CD4-positive, alpha-beta T cell treated with Interleukin-21 for 1 hour (primary cell): ENCODE measurements around the gene PCK2.

Source experiments
- DNase-seq: peaks from one replicate; pipeline ENCODE4 v3.0.0-alpha.2; 2020

PCK2 gene

DNA sequence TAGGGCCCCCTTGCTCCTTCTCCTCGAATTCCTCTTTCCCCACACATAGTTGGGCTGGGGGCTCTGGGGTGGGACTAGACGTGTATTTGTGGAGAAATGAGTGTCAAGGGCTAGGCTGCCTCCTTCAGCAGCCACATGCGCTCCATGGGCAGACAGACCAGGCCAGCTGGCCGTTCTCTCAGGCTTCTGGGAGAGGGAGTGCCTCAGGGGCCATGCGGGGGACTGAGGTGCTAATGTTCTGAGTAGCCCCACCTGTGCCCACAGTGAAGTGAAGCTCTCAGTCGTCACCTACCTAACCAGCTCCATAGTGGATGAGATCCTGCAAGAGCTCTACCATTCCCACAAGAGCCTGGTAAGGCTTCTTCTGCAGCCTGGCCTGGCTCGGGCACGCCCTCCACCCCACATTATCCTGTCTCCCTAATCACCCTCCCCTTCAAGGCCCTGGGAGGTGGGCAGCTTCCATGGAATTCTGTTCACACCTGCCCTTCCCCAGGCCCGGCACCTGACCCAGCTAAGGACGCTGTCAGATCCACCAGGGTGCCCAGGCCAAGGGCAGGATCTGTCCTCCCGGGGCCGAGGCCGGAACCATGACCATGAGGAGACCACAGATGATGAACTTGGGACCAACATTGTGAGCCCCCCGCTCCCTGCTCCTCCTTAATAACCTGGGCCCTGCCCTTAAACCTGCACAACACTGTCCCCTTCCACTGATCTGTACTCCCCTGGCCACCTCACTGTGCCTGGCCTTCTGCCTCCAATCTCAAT lies 31.7 kb upstream of the PCK2 start:
- DNase-seq = no peak

DNA sequence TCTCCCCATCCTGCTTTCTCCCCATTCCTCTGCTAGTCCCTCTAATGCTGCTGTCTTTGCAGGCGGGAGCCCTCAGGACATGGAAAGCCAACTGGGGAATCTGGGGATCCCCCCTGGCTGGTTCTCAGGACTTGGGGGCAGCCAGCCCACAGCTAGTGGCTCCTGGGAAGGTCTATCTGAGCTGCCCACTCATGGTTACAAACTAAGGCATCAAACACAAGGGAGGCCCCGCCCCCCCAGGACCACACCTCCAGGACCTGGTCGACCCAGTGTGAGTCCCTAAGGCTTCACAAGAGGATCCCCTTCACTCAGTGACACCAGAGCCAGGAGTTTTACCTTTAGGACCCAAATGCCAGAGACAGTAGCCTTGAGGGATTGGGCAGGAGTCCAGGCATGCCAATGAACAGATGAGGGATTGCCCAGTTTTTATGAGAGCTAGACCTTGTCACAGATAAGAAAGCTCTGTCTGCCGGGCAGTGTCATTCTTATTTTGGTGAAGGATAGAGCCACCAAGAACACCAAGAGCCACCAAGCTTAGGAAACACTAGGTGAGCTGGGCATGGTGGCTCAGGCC lies 30.8 kb upstream of the PCK2 start:
- no peak for DNase-seq

DNA sequence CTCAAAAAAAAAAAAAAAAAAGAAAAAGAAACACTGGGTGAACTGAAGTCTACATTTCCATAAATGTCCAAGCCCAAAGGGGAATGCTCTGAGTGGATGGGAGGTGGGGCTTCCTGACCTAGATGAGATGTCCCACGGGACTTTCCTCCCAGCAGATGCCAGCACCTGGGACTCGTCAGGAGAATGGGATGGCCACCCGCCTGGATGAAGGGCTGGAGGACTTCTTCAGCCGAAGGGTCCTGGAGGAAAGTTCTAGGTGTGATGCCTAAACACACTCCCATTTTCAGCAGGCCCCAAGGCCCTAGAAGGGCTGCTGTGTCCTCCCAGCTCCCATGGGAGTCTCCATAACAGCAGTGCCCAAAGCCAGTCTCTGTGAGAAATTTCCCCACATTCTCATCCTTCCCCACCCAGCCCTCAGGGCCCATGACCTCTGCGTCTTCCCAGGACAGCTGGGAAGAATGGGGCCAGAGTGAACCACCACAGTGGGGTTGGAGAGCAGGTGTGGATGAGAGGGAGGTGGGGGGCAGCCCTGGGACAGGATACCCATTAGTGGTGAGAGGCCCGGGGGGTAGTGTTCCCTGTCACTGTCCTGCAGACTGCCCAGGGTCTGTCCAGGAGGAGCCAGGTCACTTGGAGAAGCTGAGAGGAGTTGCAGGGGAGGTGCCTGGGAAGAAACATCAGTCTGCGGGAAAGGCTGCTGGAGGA lies 29.9 kb upstream of the PCK2 start:
- no peak for DNase-seq

DNA sequence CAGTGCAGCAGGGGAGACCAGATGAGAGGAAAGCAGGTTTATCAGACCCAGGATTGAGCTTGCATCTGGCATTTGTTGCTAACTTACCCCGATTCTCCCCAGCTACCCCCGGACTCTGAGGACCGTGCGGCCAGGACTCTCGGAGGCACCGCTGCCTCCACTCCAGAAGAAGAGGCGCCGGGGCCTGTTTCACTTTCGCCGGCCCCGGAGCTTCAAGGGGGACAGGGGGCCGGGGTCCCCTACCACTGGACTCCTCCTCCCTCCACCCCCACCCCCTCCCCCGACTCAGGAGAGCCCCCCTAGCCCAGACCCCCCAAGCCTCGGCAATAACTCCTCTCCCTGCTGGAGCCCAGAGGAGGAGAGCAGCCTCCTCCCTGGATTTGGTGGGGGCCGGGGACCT lies 29.3 kb upstream of the PCK2 start:
- DNase-seq = no peak

DNA sequence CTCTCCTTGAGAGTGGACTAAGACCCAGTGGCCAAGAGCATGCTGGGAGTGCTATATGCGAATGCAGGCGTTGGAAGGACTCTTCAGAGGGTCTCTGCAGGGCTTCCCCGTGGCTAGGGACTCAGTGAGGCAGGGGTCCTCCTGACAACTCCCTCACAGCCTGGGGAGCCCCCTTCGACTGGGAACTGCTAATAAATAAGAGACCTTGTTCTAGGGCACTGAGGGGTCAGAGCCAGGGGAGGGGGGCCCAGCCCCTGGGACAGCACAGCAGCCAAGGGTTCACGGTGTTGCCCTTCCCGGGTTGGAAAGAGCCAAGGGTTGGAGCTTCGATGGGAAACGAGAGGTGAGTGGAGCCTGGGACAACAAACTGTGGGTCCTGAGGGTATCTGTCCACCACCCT lies 28.7 kb upstream of the PCK2 start:
- DNase-seq = no peak

DNA sequence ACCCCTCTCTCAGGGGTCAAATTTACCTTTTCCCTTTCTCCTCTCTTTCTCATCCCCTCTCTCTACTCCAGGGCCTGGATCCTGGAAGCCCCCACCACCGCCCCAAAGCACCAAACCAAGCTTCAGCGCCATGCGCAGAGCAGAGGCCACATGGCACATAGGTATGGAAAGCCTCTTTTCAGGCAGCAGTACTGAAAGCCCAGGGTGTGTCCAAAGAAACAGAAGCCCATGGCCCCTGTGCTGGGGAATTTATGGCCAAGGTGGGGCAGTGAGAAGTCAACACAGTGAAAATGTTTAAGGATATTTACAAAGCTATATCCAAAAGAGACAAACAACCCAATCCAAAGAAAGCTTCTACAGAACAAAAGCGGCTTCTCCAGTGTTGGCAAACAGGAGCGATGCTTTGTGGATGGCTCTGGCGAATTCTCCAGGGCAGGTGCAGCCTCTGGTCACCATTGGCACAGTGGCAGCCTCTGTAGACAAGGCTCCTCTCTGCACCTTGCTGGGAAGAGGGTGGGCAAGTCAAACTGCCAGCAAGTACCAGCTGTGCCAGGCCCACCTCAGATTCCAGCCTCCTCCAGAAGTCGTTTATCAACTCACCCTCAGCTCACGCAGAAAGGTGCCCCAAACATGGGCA lies 27.5 kb upstream of the PCK2 start:
- DNase-seq = no peak

DNA sequence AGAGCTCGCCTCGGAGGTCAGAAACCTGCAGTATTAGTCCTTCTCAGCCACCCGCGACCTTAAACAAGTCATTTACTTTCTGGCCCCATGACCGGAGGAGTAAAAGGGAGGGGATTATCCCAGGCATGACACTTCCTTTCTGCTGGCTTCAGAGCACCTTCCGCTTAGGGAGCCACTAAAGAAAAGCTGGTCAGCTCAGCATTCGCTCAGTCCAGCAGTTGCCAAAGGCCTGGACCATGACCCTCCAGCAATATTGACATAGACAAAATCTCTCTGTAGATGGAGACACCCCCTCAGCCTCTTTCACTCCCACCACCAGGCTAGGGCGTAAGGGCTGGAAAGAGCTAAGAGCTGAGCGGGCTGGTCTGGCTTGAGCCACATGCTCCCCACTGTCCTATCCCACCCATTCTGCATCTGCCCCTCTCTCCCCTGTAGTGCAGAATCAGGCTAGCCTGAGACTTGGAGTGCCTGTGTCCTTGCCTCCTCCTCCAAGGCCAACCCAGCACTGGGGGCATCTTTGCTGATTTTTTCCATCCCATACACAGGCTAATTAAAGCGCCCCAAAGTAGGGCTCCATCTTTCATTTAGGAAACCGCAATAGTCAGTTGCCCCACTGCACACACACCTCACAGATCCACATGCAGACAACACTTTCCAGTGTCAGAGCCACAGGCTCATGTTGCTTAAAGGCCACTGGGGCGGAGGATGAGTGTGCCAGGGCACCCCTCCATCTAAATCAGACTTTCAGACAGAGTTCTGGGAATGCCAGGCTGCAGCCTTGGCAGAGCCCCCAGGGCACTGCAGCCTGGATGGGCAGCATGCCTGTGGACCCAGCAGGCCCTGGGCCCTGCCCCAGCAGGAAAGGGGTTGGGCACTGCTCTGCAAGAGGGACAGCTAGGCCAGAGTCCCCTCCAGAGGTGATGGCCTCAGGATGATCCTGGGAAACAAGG lies 26.7 kb upstream of the PCK2 start:
- no peak for DNase-seq

DNA sequence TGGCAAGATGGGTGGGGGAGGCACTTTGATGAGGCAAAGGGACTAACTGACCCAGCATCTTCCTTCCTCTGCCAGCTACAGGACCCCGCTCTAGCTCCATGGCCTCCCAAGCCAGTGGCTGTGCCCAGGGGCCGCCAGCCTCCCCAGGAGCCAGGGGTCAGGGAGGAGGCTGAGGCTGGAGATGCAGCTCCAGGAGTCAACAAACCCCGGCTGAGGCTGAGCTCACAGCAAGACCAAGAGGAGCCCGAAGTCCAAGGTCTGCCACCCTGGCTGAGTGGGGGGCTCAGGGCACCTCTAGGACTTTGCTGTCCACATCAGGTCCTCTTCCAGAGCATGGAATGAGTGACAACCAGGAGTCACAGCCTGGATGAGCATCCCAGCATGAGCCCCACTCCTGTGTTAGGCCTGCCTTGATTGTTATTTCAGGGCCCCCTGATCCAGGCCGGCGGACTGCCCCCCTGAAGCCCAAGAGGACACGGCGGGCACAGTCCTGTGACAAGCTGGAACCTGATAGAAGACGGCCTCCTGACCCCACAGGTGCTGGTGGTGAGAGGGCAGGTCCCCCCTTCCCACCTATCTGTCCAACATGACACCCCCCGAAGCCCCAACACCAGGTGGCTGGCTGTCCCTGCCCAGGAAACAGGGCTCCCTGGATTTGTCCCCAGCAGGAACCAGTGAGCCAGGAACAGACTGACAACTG lies 25.2 kb upstream of the PCK2 start:
- DNase-seq = no peak

DNA sequence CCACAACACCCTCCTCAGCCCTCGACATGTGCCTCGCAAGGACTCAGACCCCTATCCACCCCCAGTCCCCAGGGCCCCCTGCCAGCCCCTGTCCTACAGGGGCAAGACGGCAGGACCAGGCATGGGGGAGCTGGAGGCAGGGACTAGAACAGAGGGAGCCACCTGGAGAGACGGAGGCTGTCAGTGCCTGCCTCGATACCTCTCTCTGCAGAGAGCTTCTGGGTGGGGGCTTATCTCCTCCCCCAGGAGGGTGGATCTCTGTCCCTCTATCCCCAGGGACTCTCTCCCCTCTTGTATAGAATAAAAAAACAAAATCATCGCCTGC lies 24.7 kb upstream of the PCK2 start:
- DNase-seq = no peak

DNA sequence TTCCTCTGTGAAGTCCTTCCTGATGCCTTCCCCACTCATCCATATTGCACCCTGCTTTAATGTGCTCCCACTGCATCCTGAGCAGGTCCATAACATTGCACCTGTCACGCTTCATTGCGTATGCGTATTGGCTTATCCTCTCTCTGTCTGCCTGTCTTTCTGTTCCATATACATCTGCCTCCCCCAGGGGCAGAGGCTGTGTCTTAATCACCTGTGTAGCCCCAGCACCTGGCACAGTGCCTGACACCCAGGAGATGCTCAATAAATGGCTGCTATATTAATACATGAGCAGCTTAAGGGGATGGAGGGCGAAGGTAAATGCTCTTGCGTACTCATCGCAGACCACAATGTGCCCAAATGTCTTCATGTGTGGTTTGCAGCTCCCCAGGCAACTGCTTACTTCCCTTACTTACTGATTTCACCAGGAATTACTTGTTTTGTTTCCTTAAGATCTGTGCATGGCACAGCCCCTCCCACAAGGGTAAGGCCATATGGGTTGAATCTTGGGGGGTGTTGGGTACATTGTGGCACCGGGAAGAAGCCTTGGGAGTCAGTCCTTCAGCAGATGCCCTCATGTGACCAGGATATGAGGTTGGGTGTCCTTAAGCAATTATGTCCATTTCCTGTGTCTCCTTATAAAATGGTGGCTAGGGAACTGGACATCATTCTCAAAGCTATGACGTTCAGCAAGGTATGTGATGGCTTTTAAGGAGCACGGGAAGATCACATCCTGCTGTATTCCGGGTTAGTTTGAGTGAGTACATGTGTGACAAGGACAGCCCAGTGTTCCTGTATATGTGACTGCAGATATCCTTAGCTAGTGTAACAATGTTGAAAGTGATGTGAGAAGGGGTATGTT lies 23.6 kb upstream of the PCK2 start:
- DNase-seq = no peak

DNA sequence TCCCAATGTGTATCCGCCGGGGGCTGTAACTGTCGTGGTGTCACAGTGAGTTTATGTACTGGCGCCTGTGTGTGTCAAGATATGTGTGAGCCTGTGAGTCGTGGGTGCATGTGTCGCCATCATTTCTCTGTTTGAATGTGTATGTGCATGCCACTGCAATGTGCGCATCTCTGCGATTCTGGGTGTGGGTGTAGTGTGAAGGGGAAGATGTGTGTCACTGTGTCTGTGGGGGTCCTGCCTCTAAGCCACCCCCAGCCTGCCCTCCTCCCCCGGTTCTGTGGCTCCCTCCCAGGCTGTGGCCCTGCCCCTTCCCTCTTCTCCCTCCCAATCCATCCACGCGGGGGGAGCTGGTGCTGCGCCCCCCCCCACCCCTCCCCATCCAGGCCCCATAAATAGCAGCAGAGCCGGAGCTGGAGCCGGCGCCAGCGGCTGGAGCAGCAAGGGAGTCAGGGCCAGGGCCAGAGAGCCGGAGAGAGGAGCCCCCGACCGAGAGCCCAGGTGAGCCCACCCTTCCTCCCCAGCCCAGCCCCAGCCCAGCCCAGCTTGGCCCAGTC lies 22.9 kb upstream of the PCK2 start, which contains the start of gene CPNE6:
Gene CPNE6 (plus strand): TSS at position 419 of the 554 bp plus-strand sequence. CDS start 1,375 bp downstream, outside the sequence.
- DNase-seq = no peak

DNA sequence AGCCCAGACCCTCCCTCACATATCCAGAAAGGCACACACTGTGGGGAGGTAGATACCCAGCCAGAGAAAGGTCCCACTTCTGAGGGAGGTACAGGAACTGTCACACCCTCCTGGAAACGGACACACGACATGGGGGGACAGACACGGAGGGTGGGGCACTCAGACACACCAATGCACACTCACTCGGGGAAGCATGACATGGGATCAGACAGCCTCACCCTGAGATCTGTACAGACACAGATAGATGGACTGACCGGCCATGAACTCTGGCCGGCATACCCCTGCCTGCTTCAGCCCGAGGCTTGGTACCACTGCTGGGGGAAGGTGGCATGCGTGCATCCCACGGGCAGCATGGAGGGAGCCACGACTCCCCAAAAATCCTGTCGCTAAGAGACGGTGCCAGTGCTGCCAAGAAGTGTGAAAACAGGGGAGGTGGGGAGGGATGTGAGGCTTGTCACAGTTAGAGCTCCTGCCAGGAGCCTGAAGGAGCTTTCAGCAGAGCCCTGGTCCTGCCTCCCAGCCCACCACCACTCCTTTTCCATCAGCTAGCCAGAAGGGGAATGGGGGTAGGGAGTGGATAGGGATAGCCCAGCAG lies 22.2 kb upstream of the PCK2 start:
- DNase-seq = no peak

DNA sequence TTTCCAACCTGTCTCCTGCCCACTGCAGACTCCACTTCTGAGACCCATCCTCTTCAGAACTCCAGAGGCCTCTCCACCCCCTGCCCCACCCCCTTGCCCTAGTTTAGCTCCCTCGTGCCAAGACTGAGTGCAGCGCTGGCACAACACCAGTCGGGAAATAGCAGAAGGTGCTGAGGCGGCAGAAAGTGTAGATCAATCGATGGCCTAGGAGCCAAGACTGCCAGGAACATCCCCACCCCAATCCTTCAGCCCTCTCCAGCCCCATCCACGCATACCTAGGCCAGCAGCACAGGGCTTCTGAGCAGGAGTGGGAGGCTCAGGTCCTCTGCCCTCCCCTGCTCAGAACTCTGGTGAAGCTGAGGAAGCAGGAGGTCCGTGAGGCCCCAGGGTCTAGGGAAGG lies 21.7 kb upstream of the PCK2 start:
- no peak for DNase-seq

DNA sequence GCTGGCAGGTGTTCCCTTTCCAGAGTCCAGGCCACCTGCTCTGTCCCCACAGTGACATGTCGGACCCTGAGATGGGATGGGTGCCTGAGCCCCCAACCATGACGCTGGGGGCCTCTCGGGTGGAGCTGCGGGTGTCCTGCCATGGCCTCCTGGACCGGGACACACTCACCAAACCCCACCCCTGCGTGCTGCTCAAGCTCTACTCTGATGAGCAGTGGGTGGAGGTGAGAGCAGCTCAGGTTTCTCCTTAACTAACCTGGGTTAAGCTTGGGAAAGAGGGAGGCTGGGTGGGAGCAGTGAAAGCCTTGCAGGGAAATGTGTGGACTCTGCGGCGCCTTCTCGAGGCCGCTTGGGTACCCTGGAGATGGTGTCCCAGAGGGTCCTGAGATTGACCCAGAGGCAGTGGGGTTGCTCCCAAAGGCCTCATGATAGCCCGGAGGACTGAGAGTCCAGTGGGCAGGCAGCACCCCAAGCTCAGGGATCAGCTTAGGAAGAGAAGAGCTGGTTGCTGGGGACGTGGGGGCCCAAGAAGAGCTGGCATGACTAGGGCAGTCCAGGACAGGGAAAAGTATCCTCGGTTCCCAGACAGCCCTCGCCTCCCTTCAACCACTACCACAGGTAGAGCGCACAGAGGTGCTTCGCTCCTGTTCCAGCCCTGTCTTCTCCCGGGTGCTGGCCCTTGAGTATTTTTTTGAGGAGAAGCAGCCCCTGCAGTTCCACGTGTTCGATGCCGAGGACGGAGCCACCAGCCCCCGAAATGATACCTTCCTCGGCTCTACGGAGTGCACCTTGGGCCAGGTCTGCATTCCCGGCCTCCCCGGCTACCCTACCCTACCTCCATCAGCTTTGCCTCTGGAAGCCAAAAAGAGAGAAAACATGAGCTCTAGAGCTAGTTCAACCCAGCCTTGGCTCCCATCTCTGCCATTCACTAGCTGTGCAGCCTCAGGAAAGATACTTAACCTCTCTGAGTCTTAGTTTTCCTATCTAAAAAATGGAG lies 20.9 kb upstream of the PCK2 start:
- no peak for DNase-seq

DNA sequence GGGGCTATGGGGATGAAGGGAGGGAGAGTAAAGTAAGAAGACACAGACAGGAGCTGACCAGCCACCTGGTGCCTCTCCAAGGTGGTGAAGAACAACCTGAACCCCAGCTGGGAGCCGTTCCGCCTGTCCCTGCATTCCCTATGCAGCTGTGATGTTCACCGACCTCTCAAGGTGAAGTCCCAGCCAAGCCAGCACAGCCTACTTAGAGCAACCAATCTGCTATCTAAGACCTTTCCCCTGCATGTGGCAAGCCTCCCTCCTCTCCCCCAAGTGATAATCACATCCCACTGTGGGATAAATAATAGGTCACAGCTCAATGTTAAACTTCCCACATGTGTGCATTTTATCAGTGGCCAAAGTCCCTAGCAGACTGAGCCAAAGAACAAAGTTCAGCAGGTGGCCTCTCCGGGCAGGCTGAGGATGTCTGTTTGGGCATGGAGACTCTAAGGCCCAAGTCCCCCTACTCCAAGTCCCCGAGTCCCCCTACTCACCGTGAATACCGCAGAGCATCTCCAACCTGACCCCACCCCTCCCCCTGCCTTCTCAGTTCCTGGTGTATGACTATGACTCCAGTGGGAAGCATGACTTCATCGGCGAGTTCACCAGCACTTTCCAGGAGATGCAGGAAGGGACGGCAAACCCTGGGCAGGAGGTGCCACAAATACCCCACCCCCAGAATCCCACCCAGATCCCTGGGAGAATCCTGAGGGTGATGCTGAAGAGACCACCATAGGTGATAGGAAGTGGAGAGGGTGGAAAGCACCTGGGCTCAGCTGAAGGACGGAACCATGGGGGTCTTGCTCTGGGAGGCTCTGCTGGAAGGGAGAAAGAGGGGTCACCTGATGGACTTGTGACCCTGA lies 19.3 kb upstream of the PCK2 start:
- no peak for DNase-seq

DNA sequence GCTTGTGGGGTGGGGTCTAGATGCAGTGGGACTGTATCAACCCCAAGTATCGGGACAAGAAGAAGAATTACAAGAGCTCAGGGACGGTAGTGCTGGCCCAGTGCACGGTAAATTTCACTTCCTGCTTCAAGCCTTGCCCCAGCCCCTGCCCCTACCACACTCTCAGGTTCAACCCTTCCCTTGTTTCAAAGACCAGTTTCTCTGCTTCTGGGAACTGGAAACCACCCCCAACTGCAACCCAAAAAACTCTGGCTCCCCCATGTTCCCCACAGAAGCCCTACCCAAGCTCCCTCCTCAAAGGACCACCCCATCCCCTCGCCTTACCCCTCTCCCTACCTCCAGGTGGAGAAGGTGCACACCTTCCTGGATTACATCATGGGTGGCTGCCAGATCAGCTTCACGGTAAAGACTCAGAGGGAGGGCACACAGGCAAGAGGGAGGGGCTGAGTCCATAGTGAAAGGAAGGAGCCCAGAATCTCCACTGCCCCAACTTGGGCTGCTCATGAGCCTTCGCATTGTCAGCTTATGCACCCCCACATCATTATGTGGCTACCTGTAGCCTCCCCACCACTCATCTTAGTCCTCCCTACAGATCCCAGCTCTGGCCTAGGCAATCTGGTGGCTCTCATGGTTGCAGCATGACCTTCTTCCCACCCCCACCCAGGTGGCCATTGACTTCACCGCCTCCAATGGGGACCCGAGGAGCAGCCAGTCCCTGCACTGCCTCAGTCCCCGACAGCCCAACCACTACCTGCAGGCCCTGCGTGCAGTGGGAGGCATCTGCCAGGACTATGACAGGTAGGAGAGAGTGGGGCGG lies 18.4 kb upstream of the PCK2 start:
- DNase-seq = no peak

DNA sequence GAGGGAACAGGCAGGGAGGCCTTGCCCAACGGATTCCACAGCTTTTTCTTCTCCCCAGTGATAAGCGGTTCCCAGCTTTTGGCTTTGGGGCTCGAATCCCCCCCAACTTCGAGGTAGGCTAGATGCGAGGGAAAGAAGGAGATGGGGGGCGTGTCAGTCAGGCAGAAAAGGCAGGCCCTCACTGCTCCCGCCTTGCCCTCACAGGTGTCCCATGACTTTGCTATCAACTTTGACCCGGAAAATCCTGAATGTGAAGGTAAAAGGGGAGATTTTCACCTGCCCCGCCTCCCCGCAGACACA lies 17.9 kb upstream of the PCK2 start:
- no peak for DNase-seq
